Right atrium auricular region (tissue), 2 donors: Measurements from ENCODE around the gene HOATZ. TPM values are rescaled to one million over a fixed set of nuclear protein-coding genes. Genes with fewer than 3 reads are reported as not detected.

Experiments used
- DNase-seq: peaks from one replicate; pipeline ENCODE4 v3.0.0-alpha.2; 2019; ENCODE audit warnings: low spot score
- H3K27ac ChIP-seq, 2 donors: fragments of 200-600 bp; sonication (generic); 1 replicate in 1 of 2; 2 replicates in 1 of 2; pipeline ENCODE4 v1.5.1; 2016 to 2019
- H3K27me3 ChIP-seq, 2 donors: fragments of 200-600 bp; sonication (generic); one replicate each; pipeline versions ENCODE4 v1.5.1 to v1.6.0; 2017 to 2019
- H3K36me3 ChIP-seq: fragments of 200-600 bp; sonication (generic); one replicate; pipeline ENCODE4 v1.5.1; 2016
- H3K4me1 ChIP-seq, 2 donors: fragments of 200-600 bp; sonication (generic); one replicate each; pipeline versions ENCODE4 v1.5.1 to v1.6.0; 2017 to 2019
- H3K4me3 ChIP-seq, 2 donors: fragments of 200-600 bp; sonication (generic); 1 replicate in 1 of 2; 2 replicates in 1 of 2; pipeline ENCODE4 v1.5.1; 2017 to 2019; ENCODE audit warnings: mild to moderate bottlenecking in 1 of 2, moderate library complexity in 1 of 2
- H3K9me3 ChIP-seq, 2 donors: fragments of 200-600 bp; sonication (generic); one replicate each; pipeline ENCODE4 v1.5.1; 2019
- total RNA-seq, 2 donors: library from RNA; depleted of rRNA; stranded (reverse); fragments of >200 nt; gene quantifications; one replicate each; pipeline ENCODE4 v1.1.0, GENCODE V29; 2016
- TF ChIP-seq, protein P1 (sequence below), 2 donors: fragments of 200-600 bp; sonication (generic); IDR thresholded peaks; one replicate each; pipeline ENCODE4 v1.5.1; 2019; ENCODE audit warnings: antibody characterized with exemption in 2 of 2

HOATZ gene
- total RNA-seq, 2 donors from 2014 or later, result not detected

DNA sequence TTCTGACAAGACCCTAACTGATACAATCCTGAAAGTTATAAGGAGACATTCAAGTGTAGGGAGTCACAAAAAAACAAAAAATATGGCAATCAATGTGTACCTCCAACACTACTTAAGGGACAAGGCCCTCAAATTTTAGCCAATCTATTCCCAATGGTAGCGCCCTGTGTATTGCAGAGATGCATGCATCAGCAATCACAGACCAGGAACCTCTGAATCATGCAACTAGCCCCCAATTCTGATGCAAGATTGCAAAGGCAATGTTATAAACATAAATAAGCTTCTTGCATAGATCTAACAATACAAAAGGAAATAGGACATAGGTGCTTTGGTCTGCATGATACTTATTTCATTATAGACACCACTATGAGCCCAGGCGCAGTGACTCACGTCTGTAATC lies 58.0 kb downstream of the HOATZ start:
- DNase-seq, result no peak

DNA sequence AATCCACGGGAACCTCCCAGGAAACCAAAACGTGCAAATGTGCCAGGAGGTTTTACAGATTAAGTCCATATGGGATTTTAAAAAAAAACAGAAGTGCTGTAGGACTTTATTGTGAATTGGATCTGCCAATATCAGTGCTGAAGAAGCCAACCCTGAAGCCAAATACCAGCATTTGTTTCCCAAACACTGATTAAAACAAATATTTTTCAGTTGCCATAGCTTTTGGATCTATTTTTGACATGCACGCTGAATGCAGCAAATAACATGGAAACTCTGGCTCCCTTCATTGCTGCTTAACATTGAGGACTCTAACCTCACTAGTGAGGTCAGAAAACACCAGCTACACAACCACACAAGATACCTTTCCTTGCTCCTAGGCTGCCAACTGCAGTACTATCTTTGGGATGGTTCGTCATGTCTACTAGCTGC lies 59.3 kb downstream of the HOATZ start:
- Histone ChIP-seq H3K9me3 (no peaks in the 10 kb centered on the region), H3K4me3 (peak overlapping the region in 1 of 2 donors; percentile 30), H3K36me3 (no peaks in the 10 kb centered on the region), H3K4me1 (peaks cover 0 to 34% of the 10 kb centered on the region in 2 donors), H3K27ac (peak overlapping the region; percentile 38 to 54), H3K27me3 (no peaks in the 10 kb centered on the region)
- DNase-seq, result no peak
- TF ChIP-seq, protein P1, sequence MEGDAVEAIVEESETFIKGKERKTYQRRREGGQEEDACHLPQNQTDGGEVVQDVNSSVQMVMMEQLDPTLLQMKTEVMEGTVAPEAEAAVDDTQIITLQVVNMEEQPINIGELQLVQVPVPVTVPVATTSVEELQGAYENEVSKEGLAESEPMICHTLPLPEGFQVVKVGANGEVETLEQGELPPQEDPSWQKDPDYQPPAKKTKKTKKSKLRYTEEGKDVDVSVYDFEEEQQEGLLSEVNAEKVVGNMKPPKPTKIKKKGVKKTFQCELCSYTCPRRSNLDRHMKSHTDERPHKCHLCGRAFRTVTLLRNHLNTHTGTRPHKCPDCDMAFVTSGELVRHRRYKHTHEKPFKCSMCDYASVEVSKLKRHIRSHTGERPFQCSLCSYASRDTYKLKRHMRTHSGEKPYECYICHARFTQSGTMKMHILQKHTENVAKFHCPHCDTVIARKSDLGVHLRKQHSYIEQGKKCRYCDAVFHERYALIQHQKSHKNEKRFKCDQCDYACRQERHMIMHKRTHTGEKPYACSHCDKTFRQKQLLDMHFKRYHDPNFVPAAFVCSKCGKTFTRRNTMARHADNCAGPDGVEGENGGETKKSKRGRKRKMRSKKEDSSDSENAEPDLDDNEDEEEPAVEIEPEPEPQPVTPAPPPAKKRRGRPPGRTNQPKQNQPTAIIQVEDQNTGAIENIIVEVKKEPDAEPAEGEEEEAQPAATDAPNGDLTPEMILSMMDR (IDR thresholded peaks at IDR 0.05), result no peak

More for the DNA sequence above, 58.0 kb downstream of the HOATZ start:
- H3K36me3 ChIP-seq, result no peaks in the 10 kb centered on the region
- no peaks in the 10 kb centered on the region for H3K27me3 ChIP-seq
- TF ChIP-seq, protein P1 (IDR thresholded peaks at IDR 0.05), result no peak
- H3K9me3 ChIP-seq, result no peaks in the 10 kb centered on the region
- no peak overlapping the region for H3K27ac ChIP-seq
- H3K4me3 ChIP-seq, result no peak overlapping the region
- peaks cover 0 to 34% of the 10 kb centered on the region in 2 donors for H3K4me1 ChIP-seq

DNA sequence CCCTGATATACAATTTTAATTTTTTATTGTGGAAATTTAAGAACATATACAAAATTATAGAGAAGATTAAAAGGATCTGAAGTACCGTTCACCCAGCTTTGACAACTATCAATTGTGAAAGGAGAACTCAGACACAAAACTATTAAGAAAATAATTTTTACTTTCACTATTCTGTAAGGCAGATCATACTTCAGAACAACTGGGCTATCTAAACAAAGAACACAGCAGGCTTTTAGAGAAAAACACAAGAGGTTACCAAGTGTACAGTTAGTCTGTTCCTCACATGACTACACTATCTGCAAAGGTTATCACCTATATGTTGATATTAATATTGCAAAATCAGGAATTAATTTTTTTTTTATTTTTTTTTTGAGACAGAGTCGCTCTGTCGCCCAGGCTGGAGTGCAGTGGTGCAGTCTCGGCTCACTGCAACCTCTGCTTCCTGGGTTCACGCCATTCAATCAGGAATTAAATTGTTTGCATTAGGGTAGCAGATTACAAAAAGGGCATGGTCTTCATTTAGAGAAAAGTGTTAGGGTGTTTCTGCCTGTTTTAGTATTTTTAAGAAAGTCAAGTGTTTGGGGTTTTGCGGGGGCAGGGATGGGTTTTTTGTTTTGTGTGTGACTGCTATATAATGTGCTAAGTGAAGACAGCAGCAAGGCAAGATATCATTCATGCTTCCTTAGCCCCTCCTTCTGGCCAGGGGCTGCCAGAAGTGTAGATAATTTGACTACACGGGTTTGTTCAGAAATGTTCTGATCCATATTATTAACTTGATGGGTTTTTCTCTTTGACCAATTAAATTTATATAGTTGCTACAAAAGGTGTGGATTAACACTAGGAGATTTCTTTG lies 60.0 kb downstream of the HOATZ start:
- peak overlapping the region in 1 of 2 donors; percentile 30 for H3K4me3 ChIP-seq
- TF ChIP-seq, protein P1 (IDR thresholded peaks at IDR 0.05), result no peak
- DNase-seq, result no peak
- peaks cover 0 to 34% of the 10 kb centered on the region in 2 donors for H3K4me1 ChIP-seq
- peak overlapping the region; percentile 38 to 54 for H3K27ac ChIP-seq
- no peaks in the 10 kb centered on the region for H3K9me3 ChIP-seq
- H3K36me3 ChIP-seq, result no peaks in the 10 kb centered on the region
- H3K27me3 ChIP-seq, result no peaks in the 10 kb centered on the region

DNA sequence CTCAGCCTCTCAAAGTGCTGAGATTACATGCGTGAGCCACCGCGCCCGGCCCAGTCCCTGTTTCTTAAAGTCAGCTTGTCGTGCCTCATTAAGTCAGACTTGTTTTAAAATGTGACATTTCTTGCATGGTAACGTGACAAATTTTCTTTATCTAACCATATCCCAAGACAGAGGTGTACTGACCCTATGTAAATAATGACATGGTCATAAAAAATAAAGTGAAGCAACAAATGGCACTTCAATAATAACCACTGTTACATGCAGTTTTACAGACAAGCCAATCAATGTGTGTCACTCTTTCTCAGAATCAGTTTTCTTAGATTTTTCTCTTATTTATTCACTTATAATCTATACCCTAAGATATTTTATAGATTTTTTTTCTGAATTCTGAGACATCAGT lies 61.2 kb downstream of the HOATZ start:
- Histone ChIP-seq H3K27ac (no peak overlapping the region), H3K4me1 (peaks cover 0 to 34% of the 10 kb centered on the region in 2 donors), H3K36me3 (no peaks in the 10 kb centered on the region), H3K27me3 (no peaks in the 10 kb centered on the region), H3K4me3 (no peak overlapping the region), H3K9me3 (no peaks in the 10 kb centered on the region)
- no peak for DNase-seq
- TF ChIP-seq, protein P1 (IDR thresholded peaks at IDR 0.05), result no peak

DNA sequence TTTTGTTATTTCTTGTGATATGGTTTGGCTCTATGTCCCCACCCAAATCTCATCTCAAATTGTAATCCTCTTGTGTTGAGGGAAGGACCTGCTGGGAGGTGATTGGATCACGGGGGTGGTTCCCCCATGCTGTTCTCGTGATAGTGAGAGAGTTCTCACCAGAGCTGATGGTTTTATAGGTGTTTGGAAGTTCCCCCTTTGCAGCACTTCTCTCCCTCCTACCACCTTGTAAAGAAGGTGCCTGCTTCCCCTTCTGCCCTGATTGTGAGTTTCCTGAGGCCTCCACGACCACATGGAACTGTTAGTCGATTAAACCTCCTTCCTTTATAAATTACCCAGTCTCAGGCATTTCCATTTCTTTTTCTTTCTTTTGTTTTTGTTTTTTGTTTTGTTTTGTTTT lies 63.2 kb downstream of the HOATZ start:
- DNase-seq, result no peak
- Histone ChIP-seq H3K27ac (no peak overlapping the region), H3K27me3 (no peaks in the 10 kb centered on the region), H3K4me3 (no peak overlapping the region), H3K9me3 (no peaks in the 10 kb centered on the region), H3K36me3 (no peaks in the 10 kb centered on the region), H3K4me1 (peaks cover 0 to 24% of the 10 kb centered on the region in 2 donors)
- TF ChIP-seq, protein P1 (IDR thresholded peaks at IDR 0.05), result no peak
